WTC11 (cell line): Measurements from ENCODE around the gene GRIP2.

ENCODE experiments used
- CREB1 ChIP-seq: sonication (generic); formaldehyde crosslinking; IDR thresholded peaks from 2 replicates; pipeline ENCODE4 v1.8.0; 2023; ENCODE audit warnings: mild to moderate bottlenecking, missing genetic modification reagents
- GRHL2 ChIP-seq: fragments of 250-450 bp; sonication (Bioruptor Pico); IDR thresholded peaks from 2 replicates; pipeline ENCODE4 v1.8.0; 2022; ENCODE audit warnings: mild to moderate bottlenecking, moderate library complexity; ENCODE audit not compliant: insufficient replicate concordance, severe bottlenecking
- JUN ChIP-seq: sonication (generic); formaldehyde crosslinking; IDR thresholded peaks from 2 replicates; pipeline ENCODE4 v1.8.0; 2023; ENCODE audit warnings: mild to moderate bottlenecking, missing genetic modification reagents
- NFATC4 ChIP-seq: fragments of 250-450 bp; sonication (Bioruptor Pico); IDR thresholded peaks from 2 replicates; pipeline ENCODE4 v1.9.0; 2021; ENCODE audit warnings: mild to moderate bottlenecking
- NR2C2 ChIP-seq: sonication (generic); formaldehyde crosslinking; IDR thresholded peaks from 2 replicates; pipeline ENCODE4 v1.8.0; 2022; ENCODE audit warnings: mild to moderate bottlenecking, missing genetic modification reagents
- PRRX2 ChIP-seq: fragments of 250-450 bp; sonication (Bioruptor Pico); IDR thresholded peaks from 2 replicates; pipeline ENCODE4 v1.8.0; 2021; ENCODE audit warnings: mild to moderate bottlenecking
- RORB ChIP-seq: fragments of 250-450 bp; sonication (Bioruptor Pico); IDR thresholded peaks from 2 replicates; pipeline ENCODE4 v1.9.0; 2021; ENCODE audit warnings: mild to moderate bottlenecking
- SP1 ChIP-seq: sonication (generic); formaldehyde crosslinking; conservative IDR thresholded peaks from 2 replicates; pipeline ENCODE4 v1.8.1; 2022; ENCODE audit warnings: missing genetic modification reagents
- TF ChIP-seq, protein P1 (sequence below): fragments of 200-600 bp; IDR thresholded peaks from 2 replicates; pipeline ENCODE4 v1.8.0; 2022; ENCODE audit warnings: antibody characterized with exemption
- TF ChIP-seq, protein P2 (sequence below): sonication (generic); formaldehyde crosslinking; conservative IDR thresholded peaks from 2 replicates; pipeline ENCODE4 v1.8.1; 2022; ENCODE audit warnings: mild to moderate bottlenecking, missing genetic modification reagents
- TF ChIP-seq, protein P3 (sequence below): sonication (generic); formaldehyde crosslinking; IDR thresholded peaks from 2 replicates; pipeline ENCODE4 v1.8.1; 2023; ENCODE audit warnings: mild to moderate bottlenecking, missing genetic modification reagents, borderline replicate concordance

DNA sequence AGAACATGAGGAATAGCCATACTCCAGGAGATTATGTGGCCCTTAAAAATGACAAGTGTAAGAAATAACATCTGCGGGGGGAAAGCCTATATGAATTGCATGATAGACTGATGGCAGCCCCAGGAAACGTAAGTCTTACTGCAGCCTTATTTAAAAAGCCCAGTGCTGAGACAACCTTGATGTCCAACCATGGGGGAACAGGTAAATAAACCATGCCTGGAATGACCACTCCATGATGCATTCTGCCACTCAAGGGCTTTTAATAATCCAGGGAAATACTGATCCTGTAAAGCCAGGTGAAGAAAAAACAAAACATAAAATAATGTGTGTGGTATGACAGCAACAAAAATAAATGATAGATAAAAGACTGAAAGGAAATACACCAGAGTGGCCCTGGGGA is 46.5 kb upstream of the GRIP2 start:
- no peak for TF ChIP-seq NR2C2 (CRISPR knock-in tag)
- TF ChIP-seq SP1 = no peak
- TF ChIP-seq, protein P1, sequence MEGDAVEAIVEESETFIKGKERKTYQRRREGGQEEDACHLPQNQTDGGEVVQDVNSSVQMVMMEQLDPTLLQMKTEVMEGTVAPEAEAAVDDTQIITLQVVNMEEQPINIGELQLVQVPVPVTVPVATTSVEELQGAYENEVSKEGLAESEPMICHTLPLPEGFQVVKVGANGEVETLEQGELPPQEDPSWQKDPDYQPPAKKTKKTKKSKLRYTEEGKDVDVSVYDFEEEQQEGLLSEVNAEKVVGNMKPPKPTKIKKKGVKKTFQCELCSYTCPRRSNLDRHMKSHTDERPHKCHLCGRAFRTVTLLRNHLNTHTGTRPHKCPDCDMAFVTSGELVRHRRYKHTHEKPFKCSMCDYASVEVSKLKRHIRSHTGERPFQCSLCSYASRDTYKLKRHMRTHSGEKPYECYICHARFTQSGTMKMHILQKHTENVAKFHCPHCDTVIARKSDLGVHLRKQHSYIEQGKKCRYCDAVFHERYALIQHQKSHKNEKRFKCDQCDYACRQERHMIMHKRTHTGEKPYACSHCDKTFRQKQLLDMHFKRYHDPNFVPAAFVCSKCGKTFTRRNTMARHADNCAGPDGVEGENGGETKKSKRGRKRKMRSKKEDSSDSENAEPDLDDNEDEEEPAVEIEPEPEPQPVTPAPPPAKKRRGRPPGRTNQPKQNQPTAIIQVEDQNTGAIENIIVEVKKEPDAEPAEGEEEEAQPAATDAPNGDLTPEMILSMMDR = no peak
- TF ChIP-seq NFATC4 = no peak
- TF ChIP-seq RORB (CRISPR knock-in tag) = no peak
- TF ChIP-seq PRRX2 (CRISPR knock-in tag) = no peak
- TF ChIP-seq, protein P2, sequence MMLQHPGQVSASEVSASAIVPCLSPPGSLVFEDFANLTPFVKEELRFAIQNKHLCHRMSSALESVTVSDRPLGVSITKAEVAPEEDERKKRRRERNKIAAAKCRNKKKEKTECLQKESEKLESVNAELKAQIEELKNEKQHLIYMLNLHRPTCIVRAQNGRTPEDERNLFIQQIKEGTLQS = no peak
- TF ChIP-seq, protein P3, sequence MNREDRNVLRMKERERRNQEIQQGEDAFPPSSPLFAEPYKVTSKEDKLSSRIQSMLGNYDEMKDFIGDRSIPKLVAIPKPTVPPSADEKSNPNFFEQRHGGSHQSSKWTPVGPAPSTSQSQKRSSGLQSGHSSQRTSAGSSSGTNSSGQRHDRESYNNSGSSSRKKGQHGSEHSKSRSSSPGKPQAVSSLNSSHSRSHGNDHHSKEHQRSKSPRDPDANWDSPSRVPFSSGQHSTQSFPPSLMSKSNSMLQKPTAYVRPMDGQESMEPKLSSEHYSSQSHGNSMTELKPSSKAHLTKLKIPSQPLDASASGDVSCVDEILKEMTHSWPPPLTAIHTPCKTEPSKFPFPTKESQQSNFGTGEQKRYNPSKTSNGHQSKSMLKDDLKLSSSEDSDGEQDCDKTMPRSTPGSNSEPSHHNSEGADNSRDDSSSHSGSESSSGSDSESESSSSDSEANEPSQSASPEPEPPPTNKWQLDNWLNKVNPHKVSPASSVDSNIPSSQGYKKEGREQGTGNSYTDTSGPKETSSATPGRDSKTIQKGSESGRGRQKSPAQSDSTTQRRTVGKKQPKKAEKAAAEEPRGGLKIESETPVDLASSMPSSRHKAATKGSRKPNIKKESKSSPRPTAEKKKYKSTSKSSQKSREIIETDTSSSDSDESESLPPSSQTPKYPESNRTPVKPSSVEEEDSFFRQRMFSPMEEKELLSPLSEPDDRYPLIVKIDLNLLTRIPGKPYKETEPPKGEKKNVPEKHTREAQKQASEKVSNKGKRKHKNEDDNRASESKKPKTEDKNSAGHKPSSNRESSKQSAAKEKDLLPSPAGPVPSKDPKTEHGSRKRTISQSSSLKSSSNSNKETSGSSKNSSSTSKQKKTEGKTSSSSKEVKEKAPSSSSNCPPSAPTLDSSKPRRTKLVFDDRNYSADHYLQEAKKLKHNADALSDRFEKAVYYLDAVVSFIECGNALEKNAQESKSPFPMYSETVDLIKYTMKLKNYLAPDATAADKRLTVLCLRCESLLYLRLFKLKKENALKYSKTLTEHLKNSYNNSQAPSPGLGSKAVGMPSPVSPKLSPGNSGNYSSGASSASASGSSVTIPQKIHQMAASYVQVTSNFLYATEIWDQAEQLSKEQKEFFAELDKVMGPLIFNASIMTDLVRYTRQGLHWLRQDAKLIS = no peak
- TF ChIP-seq CREB1 (CRISPR knock-in tag) = no peak
- no peak for TF ChIP-seq GRHL2 (CRISPR knock-in tag)
- TF ChIP-seq JUN (CRISPR knock-in tag) = no peak
